K562 treated with DMSO at 1 percent for 4 hours (cell line): ENCODE results near the gene LHB. TPM values are rescaled to one million over a fixed set of nuclear protein-coding genes. Genes with fewer than 3 reads are reported as not detected.

Source experiments
- total RNA-seq: library from RNA; unstranded; fragments of 300-600 nt; gene quantifications from 2 replicates; pipeline ENCODE4 v1.2.3, GENCODE V29; 2022; ENCODE audit not compliant: insufficient read depth

LHB gene
- total RNA-seq = not detected in 2 replicates

GRCh38 chr19:49017041-49017665 lies at the start of gene LHB:
TSS of gene LHB (minus strand) at chr19:49017091. CDS start at chr19:49017081, 10 bp downstream.

DNA sequence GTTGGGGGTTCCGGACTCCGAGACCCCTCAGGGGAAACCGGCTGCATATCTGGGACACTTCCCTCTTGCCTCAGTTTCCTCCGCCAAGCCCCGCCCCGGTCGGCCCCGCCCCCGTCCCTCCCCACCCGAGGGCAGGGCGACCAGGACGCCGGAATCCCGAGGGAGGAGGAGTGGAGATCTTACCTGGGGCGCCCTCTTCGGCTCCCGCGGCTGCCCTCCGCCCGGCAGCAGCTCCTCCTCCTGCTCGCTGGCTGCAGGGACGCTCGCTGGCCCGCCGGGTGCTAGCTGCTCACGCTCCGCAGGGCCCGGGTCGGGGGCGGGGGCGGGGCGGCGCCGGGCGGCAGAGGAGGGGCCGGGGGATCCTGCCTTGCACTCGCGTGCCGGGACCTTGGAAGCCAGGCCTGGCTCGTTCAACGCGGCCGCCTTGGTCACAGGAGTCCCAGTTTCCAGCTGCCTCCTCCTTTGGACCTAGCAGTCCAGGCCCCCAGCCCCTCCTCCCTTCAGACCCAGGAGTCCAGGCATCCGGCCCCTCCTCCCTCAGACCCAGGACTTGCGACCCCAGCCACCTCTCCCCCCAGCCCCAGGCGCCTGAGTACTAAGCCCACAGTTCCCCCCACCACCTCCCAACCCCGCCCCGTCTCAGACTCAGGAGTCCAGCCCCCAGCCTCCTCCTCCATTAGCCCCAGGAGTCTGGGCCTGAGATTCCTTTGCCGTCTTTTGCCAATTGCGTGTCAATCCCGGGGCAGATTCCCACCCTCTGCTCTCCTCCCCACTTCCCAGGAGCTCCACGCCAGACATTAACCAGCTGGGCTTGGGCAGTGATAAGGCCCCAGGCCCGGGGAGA lies 48.1 kb upstream of the LHB start, which contains the start of gene NTF4:
Gene NTF4 (minus strand): TSS at position 51 of the 844 bp plus-strand sequence. CDS start 2,821 bp downstream, outside the sequence.

DNA sequence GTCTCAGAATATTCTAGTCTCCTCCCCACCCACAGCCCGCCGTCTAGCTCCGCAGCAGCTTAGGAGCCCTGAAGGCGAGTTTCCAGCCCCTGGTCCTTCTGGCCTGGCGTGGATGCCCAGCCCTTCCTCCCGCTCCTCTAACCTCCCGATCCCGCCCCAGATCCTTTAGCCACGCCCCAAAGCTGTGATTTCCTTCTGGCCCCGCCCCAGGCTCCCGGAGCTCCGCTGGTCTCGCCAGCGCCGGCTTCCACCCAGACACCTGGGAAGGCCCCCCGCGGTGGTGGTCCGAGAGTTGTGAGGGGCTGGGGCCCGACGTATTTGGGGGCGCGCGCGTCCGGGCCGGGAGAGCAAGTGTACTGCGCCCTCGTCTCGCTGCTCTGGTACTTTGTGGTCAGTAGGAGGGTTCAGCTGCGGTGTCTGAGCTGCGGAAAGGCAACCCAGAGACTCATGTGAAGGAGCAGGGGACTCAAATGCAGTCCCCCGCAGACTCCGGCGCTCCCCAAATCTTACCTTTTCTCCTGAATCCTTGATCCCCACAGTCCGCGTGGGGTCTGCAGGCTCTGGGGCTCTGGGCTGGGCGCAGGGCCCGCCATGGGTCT lies 40.8 kb upstream of the LHB start, which contains the start of gene CGB7:
Gene CGB7 (minus strand): TSS at position 114 of the 599 bp plus-strand sequence. CDS start 2,374 bp downstream, outside the sequence.

GRCh38 chr19:49049011-49049410 lies 32.1 kb upstream of the LHB start, which contains the start of gene CGB8:
TSS of gene CGB8 (minus strand) at chr19:49049111. CDS start at chr19:49048739, 372 bp downstream.

DNA sequence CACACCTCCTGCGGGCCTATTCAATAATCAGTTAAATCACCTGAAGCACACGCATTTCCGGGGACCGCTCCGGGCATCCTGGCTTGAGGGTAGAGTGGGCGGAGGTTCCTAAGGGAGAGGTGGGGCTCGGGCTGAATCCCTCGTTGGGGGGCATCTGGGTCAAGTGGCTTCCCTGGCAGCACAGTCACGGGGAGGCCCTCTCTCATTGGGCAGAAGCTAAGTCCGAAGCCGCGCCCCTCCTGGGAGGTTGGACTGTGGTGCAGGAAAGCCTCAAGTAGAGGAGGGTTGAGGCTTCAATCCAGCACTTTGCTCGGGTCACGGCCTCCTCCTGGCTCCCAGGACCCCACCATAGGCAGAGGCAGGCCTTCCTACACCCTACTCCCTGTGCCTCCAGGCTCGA lies 26.7 kb upstream of the LHB start, which contains the start of gene CGB5:
Gene CGB5 (plus strand): TSS at position 301 of the 400 bp plus-strand sequence. CDS start 362 bp downstream, outside the sequence.

DNA sequence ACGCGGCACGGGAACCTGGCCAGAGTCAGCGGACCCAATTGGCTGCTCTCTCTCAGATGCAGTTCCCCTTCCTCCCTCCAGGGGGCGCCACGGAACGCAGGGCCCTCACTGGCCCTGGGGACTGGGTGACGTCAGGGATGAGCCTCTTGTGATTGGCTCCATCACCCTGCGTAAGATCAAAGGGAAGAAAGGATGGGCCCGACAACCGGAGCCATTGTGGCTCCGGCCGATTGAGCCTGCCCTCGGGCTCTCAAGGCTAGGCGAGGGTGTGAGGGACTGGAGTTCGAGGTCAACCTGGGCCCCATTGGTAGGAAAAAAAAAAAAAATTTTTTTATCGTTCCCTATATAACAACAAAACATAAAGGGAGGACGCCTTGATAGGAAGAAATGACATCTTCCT lies 19.9 kb upstream of the LHB start, which contains the start of gene CGB1:
Gene CGB1 (minus strand): TSS at position 81 of the 400 bp plus-strand sequence. CDS start 184 bp downstream, outside the sequence.

DNA sequence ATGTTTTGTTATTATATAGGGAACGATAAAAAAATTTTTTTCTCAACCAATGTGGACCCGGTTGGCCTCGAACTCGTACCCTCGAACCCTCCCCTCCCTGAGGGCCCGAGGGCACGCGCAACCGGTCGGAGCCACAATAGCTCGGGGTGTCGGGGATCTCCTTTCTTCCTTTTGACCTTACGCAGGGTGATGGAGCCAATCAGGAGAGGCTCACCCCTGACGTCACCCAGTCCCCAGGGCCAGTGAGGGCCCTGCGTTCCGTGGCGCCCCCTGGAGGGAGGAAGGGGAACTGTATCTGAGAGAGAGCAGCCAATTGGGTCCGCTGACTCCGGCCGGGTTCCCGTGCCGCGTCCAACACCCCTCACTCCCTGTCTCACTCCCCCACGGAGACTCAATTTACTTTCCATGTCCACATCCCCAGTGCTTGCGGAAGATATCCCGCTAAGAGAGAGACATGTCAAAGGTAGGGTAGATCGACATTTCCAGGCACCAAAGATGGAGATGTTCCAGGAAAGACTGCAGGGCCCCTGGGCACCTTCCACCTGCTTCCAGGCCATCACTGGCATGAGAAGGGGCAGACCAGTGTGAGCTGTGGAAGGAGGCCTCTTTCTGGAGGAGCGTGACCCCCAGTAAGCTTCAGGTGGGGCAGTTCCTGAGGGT lies 14.9 kb upstream of the LHB start, which contains the start of gene CGB2:
Gene CGB2 (plus strand): TSS at position 249 of the 660 bp plus-strand sequence. CDS start 206 bp downstream, at position 455.

DNA sequence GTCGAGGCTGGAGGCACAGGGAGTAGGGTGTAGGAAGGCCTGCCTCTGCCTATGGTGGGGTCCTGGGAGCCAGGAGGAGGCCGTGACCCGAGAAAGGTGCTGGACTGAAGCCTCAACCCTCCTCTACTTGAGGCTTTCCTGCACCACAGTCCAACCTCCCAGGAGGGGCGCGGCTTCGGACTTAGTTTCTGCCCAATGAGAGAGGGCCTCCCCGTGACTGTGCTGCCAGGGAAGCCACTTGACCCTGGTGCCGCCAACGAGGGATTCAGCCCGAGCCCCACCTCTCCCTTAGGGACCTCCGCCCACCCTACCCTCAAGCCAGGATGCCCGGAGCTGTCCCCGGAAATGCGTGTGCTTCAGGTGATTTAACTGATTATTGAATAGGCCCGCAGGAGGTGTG lies 7.3 kb upstream of the LHB start, which contains the start of gene CGB3:
Gene CGB3 (minus strand): TSS at position 101 of the 400 bp plus-strand sequence. CDS start 362 bp downstream, outside the sequence.

DNA sequence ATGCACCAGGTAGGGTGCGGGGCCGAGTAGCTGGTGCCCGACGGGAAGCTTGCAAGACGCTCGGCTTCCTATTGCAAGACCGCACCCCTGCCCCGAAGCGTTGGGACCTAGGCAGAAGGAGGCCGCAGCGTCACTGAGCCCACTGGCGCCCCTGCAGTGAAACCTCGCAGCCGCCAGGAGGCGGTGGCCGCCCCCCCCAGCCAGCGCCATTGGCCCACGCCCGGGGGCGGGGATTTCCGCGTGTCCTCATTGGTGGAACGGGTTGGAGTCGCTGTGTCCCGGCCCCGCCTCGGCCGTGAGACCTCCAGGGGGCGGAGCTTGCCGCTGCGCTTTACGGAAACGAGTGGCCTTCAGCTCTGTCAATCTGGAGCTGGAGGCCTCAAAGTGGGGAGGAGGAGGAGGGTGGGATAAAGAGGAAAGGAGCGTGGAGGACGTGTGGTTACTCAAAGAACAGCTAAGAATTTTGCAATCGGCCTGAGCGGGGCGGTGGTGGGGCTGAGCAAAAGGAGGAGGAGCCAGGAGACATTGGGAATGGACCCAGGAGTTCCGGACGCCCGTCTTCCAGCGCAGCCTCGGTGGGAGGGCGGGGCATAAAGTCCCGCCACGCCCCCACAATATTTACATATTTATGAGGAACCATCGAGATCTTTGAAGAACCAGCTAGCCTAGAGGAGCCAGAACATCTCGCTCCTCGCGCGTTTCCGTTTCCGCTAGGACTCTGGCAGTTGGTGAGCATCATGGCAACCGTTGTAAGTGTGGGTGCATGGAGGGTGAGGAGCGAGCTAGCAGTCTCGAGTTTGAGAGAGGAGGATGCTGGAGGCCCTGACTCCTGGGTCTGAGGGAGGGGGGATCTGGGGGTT lies 23.5 kb downstream of the LHB start, which contains the start of the genes GYS1 and RUVBL2:
Gene GYS1 (minus strand): TSS at position 135 of the 860 bp plus-strand sequence. CDS start 197 bp downstream, outside the sequence.
Gene RUVBL2 (plus strand): TSS at position 713 of the 860 bp plus-strand sequence. CDS start 25 bp downstream, at position 738.

Other genes with a start within 250 kb of the LHB start
- gene BCAT2, start 206.1 kb downstream of the LHB start, total RNA-seq = 68.9 and 69.1 TPM in 2 replicates
- gene HSD17B14, start 180.6 kb downstream of the LHB start, total RNA-seq = not detected in 2 replicates
- 17.1 and 25.9 TPM in 2 replicates for gene PLEKHA4, start 148.5 kb downstream of the LHB start, total RNA-seq
- gene PPP1R15A, start 144.7 kb downstream of the LHB start, total RNA-seq = 85.0 and 106 TPM in 2 replicates
- gene TULP2, start 118.3 kb downstream of the LHB start, total RNA-seq = not detected in 2 replicates
- 279 and 316 TPM in 2 replicates for gene NUCB1, start 116.8 kb downstream of the LHB start, total RNA-seq
- gene DHDH, start 83.4 kb downstream of the LHB start, total RNA-seq = 2.6 and 6.7 TPM in 2 replicates
- 90.6 and 152 TPM in 2 replicates for gene BAX, start 62.2 kb downstream of the LHB start, total RNA-seq
- gene FTL, start 51.8 kb downstream of the LHB start, total RNA-seq = 5,415 and 5,880 TPM in 2 replicates
- 18.0 and 22.2 TPM in 2 replicates for gene GYS1, start 23.8 kb downstream of the LHB start, total RNA-seq
- gene RUVBL2, start 23.2 kb downstream of the LHB start, total RNA-seq = 219 and 288 TPM in 2 replicates
- gene CGB3, start 7.2 kb upstream of the LHB start, total RNA-seq = not detected in 2 replicates
- not detected in 2 replicates for gene CGB2, start 14.8 kb upstream of the LHB start, total RNA-seq
- gene CGB1, start 19.8 kb upstream of the LHB start, total RNA-seq = not detected in 2 replicates
- not detected in 2 replicates for gene CGB5, start 26.8 kb upstream of the LHB start, total RNA-seq
- not detected in 2 replicates for gene CGB8, start 32.0 kb upstream of the LHB start, total RNA-seq
- not detected in 2 replicates for gene CGB7, start 40.7 kb upstream of the LHB start, total RNA-seq
- not detected in 2 replicates for gene NTF4, start 47.7 kb upstream of the LHB start, total RNA-seq
- not detected in 2 replicates for gene KCNA7, start 55.6 kb upstream of the LHB start, total RNA-seq
- 143 and 183 TPM in 2 replicates for gene SNRNP70, start 68.4 kb upstream of the LHB start, total RNA-seq
- gene LIN7B, start 97.3 kb upstream of the LHB start, total RNA-seq = 8.9 and 15.5 TPM in 2 replicates
- not detected in 2 replicates for gene C19orf73, start 102.1 kb upstream of the LHB start, total RNA-seq
- 17.3 and 23.0 TPM in 2 replicates for gene PPFIA3, start 102.5 kb upstream of the LHB start, total RNA-seq
- 5.1 and 5.8 TPM in 2 replicates for gene HRC, start 138.3 kb upstream of the LHB start, total RNA-seq
- gene TRPM4, start 140.7 kb upstream of the LHB start, total RNA-seq = 12.7 and 14.0 TPM in 2 replicates